H7 (cell line): ENCODE results near the gene FBXO42. TPM values are rescaled to one million over a fixed set of nuclear protein-coding genes. Genes with fewer than 3 reads are reported as not detected.
"Not testable (repeated sequence)": the region's sequence is repeated elsewhere in the genome, so short reads cannot be mapped to it uniquely, and the experiment has no call there.

ENCODE experiments used
- DNase-seq: peaks from one replicate; pipeline ENCODE4 v3.0.0; 2012
- H3K27me3 ChIP-seq: 2 replicates; pipeline ENCODE4 v1.6.0; 2011; ENCODE audit warnings: mild to moderate bottlenecking, low read length; ENCODE audit not compliant: control insufficient read depth, insufficient read depth
- H3K36me3 ChIP-seq: replicated peaks from 2 replicates; pipeline ENCODE4 v1.5.1; 2011; ENCODE audit warnings: low read length; ENCODE audit not compliant: control insufficient read depth, insufficient read depth
- H3K4me3 ChIP-seq: 2 replicates; pipeline ENCODE4 v1.5.1; 2011; ENCODE audit warnings: low read depth, mild to moderate bottlenecking, control low read depth, low read length, moderate library complexity; ENCODE audit not compliant: insufficient read depth
- total RNA-seq: library from RNA; depleted of rRNA; stranded (reverse); fragments of >200 nt; shearing (Covaris generic); gene quantifications from 2 replicates; pipeline ENCODE4 v1.2.3, GENCODE V29; 2014

Gene FBXO42
- total RNA-seq, 1 experiment from 2014 or later: 40.4 TPM

DNA sequence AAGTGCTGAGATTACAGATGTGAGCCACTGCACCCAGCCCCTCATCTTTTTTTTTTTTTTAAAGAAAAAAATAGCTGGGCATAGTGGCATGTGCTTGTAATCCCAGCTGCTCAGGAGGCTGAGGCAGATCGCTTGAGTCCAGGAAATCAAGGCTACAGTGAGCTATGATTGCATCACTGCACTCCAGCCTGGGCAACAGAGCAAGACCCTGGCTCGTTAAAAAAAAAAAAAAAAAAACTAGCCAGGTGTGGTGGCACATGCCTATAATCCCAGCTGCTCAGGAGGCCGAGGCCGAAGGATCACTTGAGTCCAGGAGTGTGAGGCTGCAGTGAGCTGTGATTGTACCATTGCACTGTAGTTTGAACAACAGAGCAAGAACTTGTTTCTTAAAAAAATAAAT is 28.6 kb upstream of the FBXO42 start:
- Histone ChIP-seq H3K4me3 (no peak overlapping the region), H3K27me3 (no peaks in the 10 kb centered on the region), H3K36me3 (no peaks in the 10 kb centered on the region)
- DNase-seq: no peak

DNA sequence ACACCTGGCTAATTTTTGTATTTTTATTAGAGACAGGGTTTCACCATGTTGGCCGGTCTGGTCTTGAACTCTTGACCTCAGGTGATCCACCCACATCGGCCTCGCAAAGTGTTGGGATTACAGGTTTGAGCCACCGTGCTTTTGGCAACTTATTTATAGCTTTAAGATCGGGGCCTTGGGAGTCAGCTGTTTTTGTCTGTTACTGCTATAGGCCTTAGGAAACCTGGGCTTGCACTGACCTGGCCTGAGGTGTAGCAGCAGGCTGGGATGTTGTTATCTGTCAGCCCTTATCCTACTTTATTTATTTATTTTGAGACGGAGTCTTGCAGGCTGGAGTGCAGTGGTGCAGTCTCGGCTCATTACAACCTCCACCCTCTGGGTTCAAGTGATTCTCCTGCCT is 26.2 kb upstream of the FBXO42 start:
- DNase-seq: no peak
- H3K36me3 ChIP-seq: no peaks in the 10 kb centered on the region; the same call in 1 of the 2 replicates
- no peaks in the 10 kb centered on the region for H3K27me3 ChIP-seq
- no peak overlapping the region for H3K4me3 ChIP-seq

GRCh38 chr1:16376971-16377370 is 24.7 kb upstream of the FBXO42 start:
- Histone ChIP-seq H3K4me3 (no peak overlapping the region), H3K27me3 (no peaks in the 10 kb centered on the region), H3K36me3 (peaks cover 1% of the 10 kb centered on the region; the same call in 1 of the 2 replicates)
- no peak for DNase-seq

DNA sequence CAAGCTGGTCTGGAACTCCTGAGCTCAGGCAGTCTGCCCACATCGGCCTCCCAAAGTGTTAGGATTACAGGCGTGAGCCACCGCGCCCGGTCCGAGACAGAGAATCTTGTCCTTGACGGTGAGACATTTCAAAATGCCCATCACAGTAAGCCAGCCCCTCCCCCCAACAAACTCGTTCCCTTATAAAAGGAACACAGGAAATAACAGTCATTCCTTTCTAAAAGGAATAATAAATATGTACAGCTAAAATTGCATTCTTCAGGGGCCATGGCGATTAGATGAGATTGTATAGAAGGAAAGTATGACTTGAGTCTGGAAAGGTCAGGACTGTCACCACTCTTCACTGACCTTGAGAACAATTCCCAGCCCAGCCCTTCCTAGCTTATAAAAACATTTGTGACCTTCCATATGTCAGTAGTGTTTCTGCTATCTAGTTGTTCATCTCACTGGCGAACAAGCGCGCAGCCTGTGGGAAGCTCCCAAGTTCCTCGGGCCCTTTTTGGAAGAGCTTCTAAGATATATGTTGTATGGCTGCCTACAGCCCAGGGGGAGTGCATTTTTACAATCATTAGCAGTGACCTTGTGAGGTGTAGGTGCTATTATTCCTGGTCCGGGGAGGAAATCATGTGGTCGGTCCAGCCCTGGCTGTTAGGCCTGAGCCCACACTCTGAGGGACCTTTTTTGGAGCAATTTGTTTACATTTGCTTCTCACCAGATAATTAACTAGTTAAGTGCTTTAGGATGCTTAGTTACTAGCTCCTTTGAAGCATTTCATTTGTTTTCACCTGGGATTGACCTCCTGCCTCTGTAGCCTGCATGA is 23.5 kb upstream of the FBXO42 start:
- peaks cover 1% of the 10 kb centered on the region; the same call in 1 of the 2 replicates for H3K36me3 ChIP-seq
- H3K4me3 ChIP-seq: no peak overlapping the region
- H3K27me3 ChIP-seq: no peaks in the 10 kb centered on the region
- DNase-seq: no peak

- Histone ChIP-seq H3K36me3 (peaks cover 1% of the 10 kb centered on the region; the same call in 1 of the 2 replicates), H3K27me3 (no peaks in the 10 kb centered on the region), H3K4me3 (no peak overlapping the region)
- no peak for DNase-seq
These were observed 22.0 kb upstream of the FBXO42 start for GRCh38 chr1:16374266-16374665.

- DNase-seq: no peak
- Histone ChIP-seq H3K36me3 (peaks cover 1% of the 10 kb centered on the region; the same call in 1 of the 2 replicates), H3K27me3 (no peaks in the 10 kb centered on the region), H3K4me3 (no peak overlapping the region)
These were observed 20.4 kb upstream of the FBXO42 start for GRCh38 chr1:16372535-16373285.

DNA sequence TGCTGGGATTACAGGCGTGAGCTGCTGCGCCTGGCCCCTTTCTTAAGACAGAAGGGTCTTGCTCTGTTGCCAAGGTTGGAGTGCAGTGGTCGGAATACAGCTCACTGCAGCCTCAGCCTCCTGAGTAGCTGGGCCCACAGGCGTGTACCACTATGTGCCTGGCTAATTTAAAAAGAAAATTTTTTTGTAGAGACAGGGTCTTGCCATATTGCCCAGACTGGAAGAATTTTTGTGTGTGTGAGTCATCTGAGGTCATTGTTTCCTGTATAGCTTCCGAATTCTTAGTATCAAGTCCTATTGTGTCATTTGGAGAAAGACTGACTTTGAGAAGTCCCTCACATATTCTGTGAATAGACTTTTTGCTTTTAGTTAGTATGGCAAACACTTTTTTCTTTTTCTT is 19.4 kb upstream of the FBXO42 start:
- Histone ChIP-seq H3K27me3 (no peaks in the 10 kb centered on the region), H3K4me3 (no peak overlapping the region), H3K36me3 (peaks cover 1% of the 10 kb centered on the region; the same call in 1 of the 2 replicates)
- no peak for DNase-seq

DNA sequence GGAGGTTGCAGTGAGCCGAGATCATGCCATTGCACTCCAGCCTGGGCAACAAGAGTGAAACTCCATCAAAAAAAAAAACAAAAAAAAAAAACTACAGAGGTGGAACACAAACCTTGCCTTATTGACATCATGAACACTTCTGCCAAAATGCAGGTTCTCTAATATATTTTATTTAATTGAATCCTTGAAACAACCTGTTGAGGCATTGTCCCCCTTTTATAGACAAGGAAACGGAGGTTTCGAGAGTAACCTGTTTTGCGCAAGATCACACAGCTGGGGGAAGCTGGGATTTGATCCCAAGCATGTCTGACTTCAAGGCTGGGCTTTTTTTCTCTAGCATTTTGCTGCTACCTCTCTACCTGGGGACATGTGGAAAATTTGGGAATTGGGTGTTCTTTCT is 17.5 kb upstream of the FBXO42 start:
- Histone ChIP-seq H3K4me3 (no peak overlapping the region), H3K36me3 (0 out of 2 replicates have a peak, but pooled peaks cover 1% of the 10 kb centered on the region), H3K27me3 (no peaks in the 10 kb centered on the region)
- DNase-seq: no peak

GRCh38 chr1:16367968-16368890 is 15.9 kb upstream of the FBXO42 start:
- Histone ChIP-seq H3K4me3 (peak overlapping the region; percentile 98), H3K36me3 (0 out of 2 replicates have a peak, but pooled peaks cover 1% of the 10 kb centered on the region), H3K27me3 (no peaks in the 10 kb centered on the region)
- peak; percentile 80 for DNase-seq

GRCh38 chr1:16367258-16367967 is 15.1 kb upstream of the FBXO42 start:
- peak; percentile 83 for DNase-seq
- Histone ChIP-seq H3K36me3 (no peaks in the 10 kb centered on the region), H3K27me3 (no peaks in the 10 kb centered on the region), H3K4me3 (peak overlapping the region; percentile 98)

DNA sequence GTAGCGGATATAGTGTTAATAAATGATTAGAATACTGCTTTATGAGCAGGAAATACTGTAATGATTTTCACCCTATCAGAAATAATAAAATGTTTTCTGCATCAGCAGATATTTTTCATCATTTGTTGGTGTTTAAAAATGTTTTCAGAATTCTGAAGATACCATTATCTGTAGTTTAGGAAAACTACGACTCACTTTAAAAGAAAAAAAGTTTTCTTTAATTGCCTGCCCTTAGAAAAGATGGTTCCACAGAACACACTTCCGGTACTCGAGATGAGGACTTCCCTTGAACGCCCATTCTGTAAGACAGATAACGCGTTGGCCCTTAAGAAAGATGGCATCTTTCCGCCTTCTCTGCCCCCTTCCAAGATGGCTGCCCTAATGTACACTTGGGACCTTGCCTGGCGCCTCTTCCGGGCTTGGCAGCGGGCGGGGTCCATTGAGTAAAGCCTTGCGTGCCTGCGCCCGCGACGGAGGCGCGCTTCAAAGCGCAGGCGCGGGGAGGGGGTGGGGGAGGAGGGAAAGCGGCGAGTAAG is 14.5 kb upstream of the FBXO42 start, which contains the start of gene SZRD1:
Gene SZRD1, plus strand, starts transcription at position 521 of the 536 bp plus-strand sequence. CDS start 16 bp downstream, outside the sequence.
- peak within 1 kb of the TSS; percentile 98 for H3K4me3 ChIP-seq
- H3K27me3 ChIP-seq: no peaks in the 10 kb centered on the region
- H3K36me3 ChIP-seq: no peaks in the 10 kb centered on the region
- DNase-seq: peak; percentile 97

DNA sequence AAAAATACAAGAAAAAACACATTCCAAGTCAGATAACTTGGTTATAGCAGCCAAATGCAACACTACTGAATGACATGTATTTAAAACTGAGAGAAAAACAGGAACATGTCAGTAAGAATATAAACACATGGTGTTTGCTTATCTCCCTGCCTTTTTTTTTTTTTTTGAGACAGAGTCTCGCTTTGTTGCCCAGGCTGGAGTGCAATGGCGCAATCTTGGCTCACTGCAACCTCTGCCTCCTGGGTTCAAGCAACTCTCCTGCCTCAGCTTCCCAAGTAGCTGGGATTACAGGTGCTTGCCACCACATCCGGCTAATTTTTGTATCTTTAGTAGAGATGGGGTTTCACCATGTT is 12.8 kb upstream of the FBXO42 start:
- H3K36me3 ChIP-seq, H3K4me3 ChIP-seq, DNase-seq, H3K27me3 ChIP-seq: not testable (repeated sequence)

- no peak for DNase-seq
- no peaks in the 10 kb centered on the region for H3K36me3 ChIP-seq
- H3K27me3 ChIP-seq: no peaks in the 10 kb centered on the region
- H3K4me3 ChIP-seq: no peak overlapping the region
These were observed 4.6 kb upstream of the FBXO42 start for GRCh38 chr1:16356867-16357266.
